GM21717 (cell line): ENCODE results near the gene SP6.

Experiments used
- ATAC-seq: cut with Tn5 transposase; IDR thresholded peaks from one replicate; pipeline ENCODE4 v1.9.1; 2021; ENCODE audit warnings: mild to moderate bottlenecking, moderate library complexity; ENCODE audit not compliant: unreplicated experiment

SP6 gene

DNA sequence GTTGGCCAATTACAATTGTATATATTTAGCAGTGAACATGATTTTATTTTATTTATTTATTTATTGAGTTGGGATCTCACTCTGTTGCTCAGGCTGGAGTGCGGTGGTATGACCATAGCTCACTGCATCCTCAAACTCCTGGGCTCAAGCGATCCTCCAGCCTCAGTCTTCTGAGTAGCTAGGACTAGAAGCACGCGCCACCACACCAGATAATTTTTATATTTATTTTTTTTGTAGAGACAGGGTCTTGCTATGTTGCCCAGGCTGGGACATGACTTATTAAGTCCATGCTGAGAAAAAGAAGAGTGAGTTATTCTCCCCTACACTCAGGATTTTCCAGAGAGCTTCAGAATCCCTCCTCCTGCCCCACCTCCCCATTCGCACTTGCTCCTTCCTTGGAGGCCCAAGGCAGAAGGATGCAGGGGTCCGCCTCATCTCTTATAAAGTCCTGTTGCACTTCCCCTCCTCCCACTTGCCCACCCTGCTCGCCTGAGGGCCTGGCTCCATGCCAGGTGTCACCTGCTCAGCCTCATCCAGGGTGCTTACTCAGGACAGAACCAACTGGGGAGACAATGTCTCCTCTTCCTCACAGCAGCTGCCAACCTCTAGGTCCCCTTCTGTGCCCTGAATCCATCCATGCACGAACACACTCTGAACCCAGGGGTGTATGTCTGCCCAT lies 29.0 kb upstream of the SP6 start:
- ATAC-seq: no peak

- no peak for ATAC-seq
Observed at GRCh38 chr17:47879028-47879585, 28.1 kb upstream of the SP6 start.

DNA sequence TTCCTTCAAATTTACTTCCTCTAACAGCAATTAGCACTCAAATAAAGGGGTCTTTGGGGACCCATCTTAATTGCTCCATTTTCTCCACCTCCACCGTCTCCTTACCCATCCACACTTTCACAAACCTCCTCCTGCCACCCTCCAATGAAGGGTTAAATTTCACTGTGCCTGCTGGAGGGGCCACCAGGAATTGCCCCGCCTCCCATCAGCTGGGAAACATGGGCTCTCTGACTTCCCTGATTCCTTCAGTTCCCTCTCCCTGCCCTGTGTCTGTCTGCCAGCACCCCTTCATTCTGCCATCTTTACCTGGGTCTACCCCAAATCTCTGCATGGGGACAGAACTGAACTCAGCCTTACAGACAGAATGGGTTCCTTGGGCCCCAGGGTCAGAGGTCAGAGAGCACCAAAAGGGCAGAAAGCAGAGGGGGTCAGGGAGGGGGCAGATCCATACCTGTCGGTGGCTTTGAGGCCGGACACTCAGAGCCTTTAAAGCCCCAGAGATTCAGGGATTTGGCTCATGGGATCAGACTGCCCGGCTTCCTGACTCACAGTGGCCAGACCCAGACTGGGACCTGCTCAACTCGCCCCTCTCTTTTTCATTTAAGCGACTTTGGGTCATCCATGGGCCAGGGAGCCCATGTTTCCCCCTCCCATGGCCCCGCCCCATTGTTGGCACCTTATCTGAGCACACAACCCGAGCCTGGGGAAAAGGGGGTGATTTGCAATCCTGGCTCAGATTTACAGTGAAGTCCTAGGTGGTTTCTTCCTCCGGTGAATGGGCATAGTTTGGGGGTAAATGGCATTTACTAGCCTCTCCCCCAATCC lies 27.5 kb upstream of the SP6 start:
- no peak for ATAC-seq

GRCh38 chr17:47877368-47878034 lies 26.5 kb upstream of the SP6 start:
- no peak for ATAC-seq

DNA sequence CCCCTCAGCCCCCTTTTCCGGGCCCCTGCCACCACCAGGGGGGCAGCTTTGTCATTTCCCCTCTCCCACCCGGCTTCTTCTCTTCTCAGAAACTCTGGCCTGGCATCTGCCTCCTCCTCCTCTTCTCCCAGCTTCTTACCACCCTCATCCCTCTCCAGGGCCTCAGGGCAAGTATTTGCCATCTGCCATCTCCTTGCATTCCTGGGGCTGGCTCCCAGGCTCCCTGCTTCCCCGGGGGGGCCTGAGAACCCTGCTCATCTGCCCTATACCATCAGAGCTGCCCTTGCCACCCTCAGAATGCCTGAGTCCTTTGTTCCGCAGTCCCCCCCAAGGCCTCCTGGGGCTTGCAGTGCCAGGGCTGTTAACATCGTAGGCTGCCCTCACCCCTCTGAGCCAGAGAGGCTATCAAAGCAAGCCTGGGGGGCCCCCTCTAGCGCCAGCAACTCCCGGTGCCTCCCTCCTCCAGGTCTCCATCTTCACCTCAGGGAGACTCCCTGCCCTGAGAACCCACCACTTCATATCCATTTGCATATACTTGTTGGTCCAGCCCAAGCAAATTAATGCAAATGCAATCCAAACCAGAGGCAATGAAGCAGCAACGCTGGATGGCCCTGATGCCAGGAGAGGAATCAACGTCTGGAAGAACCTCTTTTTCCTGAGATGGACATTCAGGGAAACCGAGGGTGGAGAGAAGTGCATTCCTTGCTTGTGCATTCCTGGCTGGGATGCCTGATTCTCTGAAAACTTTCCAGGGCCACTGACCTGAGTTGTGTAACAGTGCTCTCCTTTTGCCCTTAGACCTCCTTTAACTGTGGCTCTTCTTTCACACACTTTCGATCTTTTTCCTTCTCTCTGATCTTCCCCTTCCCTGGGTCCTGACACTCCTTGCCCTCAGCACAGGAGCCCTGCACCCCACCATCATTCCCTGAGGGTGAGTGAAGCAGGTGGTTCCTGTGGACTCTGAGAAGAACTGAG lies 24.3 kb upstream of the SP6 start:
- ATAC-seq: no peak

DNA sequence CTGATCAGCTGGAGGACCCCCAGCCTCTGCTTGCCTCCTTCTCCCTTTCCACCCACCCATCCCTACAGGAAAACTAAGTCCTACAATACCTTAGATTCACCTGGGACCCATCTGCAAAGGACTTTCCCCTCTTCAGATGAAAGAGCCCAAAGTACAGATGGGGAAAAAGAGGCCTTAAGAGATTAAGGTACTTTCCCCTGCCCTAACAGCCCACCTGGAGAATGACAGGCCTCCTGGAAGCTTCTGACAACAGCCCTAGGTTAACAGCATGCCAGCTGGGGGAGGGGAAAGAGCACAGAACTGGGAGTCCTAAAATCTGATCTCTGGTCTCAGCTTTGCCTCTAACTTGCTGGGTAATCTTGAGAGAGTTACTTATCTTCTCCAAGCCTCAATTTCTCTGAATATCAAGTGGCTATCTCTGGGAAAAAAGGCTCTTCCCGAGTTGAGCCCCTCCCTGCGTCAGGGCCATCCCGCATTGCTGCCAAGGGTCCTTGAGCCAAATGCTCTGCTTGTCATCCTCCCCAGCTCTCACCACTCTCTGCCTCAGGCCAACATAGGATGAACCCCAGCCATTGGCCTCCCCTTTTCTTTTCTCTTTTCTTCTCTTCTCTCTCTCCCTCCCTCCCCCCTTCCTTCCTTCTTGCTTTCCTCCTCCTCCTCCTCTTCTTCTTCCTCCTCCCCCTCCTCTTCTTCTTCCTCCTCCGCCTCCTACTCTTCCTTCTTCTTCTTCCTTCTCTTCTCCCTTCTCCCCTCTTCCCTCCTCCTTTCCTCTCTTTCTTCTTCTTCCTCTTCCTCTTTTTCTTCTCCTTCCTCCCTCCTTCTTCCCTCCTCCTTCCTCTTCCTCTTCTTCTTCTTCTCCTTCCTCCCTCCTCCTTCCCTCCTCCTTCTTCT lies 22.5 kb upstream of the SP6 start:
- ATAC-seq: no peak

DNA sequence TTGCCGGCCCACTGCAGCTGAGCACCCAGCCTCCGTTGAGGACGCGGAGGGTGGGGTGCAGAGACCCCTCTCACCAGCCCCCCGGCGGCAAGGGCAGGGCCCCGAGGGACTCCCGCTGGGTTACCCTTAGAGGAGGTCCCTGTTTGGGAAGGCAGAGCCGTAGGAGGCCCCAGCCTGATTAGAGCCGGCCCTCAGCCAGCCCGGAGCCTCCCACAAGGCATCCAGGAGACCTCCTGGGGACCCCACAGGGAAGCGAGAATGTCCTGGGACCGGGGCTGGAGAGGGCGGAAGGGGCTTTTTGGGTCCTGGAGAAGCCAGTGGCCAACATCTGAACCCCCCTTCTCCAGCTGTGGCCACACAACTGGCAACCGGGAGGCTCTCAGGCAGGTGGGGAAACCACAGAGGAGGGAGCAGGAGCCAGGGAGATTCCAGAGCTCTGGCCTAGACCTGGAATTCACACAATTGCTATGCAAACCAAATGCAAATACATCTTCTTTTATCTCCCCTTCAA lies 21.7 kb upstream of the SP6 start:
- no peak for ATAC-seq

DNA sequence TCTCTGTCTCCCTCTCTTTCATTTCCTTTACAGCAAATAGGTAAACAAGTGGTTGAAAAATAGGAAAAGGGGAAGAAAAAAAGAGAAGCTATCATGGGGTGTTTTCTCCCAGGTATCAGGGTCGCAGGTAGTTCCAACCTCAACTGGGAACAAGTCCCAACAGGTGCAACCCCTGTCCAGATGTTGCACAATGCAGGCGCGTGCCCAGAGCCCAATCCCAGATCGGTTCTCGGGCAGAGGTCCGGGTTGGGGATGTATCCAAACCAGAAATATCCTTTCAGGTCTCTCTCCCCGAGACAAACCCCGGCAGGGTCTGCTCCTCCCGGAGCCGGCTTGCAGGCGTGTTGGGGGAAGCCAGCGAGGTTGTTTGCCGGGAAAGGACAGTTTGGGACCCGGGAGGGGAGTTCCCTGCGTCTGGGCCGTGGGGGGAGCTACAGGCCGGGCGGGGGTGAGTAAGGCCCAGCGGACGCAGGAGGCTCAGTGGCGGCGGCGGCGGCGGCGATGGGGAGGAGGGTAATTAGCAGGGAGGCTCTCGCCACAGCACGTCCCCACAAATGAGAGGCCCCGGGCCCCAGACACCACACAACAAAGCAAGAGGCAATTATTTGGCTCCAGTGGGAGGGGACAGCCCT lies 21.2 kb upstream of the SP6 start:
- ATAC-seq: no peak

GRCh38 chr17:47871048-47871447 lies 20.1 kb upstream of the SP6 start:
- ATAC-seq: no peak

DNA sequence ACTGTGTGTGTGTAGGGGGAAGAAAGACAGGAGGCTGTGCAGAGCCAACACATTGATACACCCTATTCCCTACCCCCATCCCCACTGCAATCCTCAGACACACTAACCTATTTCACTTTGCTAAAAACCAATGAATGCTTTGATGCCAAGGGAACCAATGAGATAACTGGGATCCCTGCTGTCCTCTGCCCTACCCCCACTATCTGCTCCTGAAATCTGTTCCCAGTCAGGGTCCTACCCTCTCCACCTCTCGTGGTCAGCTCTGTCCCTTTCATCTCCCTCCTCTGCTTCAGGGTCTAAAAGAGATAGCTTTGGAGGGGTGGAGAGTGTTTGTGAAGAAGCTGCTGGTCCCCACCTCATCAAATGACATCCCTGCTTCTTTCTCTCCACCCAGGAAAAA lies 19.1 kb upstream of the SP6 start:
- no peak for ATAC-seq

- ATAC-seq: no peak
Observed at GRCh38 chr17:47869114-47869513, 18.2 kb upstream of the SP6 start.

GRCh38 chr17:47867813-47868533 lies 17.0 kb upstream of the SP6 start:
- no peak for ATAC-seq

- ATAC-seq: no peak
Observed at GRCh38 chr17:47866941-47867340, 16.0 kb upstream of the SP6 start.

GRCh38 chr17:47864791-47865216 lies 13.8 kb upstream of the SP6 start:
- ATAC-seq: no peak

- ATAC-seq: no peak
Observed at GRCh38 chr17:47862621-47863440, 11.9 kb upstream of the SP6 start.

- ATAC-seq: no peak
Observed at GRCh38 chr17:47860386-47860785, 9.4 kb upstream of the SP6 start.
